K562 treated with DMSO at 1 percent for 12 hours (cell line): Measurements from ENCODE around the gene APC. TPM values are rescaled to one million over a fixed set of nuclear protein-coding genes. Genes with fewer than 3 reads are reported as not detected.

Experiments
- total RNA-seq: library from RNA; unstranded; fragments of 300-600 nt; gene quantifications from 2 replicates; pipeline ENCODE4 v1.2.3, GENCODE V29; 2022; ENCODE audit not compliant: insufficient read depth

APC gene
- total RNA-seq: 1.6 and 26.2 TPM in 2 replicates

DNA sequence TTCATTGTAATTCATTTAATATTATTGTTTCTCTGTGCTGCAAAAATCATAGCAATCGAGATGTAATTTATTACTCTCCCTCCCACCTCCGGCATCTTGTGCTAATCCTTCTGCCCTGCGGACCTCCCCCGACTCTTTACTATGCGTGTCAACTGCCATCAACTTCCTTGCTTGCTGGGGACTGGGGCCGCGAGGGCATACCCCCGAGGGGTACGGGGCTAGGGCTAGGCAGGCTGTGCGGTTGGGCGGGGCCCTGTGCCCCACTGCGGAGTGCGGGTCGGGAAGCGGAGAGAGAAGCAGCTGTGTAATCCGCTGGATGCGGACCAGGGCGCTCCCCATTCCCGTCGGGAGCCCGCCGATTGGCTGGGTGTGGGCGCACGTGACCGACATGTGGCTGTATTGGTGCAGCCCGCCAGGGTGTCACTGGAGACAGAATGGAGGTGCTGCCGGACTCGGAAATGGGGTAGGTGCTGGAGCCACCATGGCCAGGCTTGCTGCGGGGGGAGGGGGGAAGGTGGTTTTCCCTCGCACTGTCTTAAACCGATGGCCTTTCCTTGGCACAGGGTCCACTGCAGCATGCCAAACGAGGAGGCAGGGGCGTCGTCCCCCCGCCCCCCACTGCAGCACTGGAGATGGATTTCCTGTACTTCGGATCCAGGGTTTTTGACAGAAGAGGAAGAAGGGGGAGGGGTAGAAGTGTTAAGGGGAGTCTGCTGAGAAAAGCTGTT, at the start of gene APC:
Gene APC (plus strand): TSS at position 423 of the 728 bp plus-strand sequence. CDS start 17,006 bp downstream, outside the sequence.

GRCh38 chr5:112860929-112861637, 123.4 kb downstream of the APC start, which contains the start of gene SRP19:
SRP19 (plus strand) TSS chr5:112861287; CDS start chr5:112861377, 90 bp downstream.

Other genes starting within 250 kb of the APC start
- gene SRP19, start 123.4 kb downstream of the APC start, total RNA-seq: 89.7 and 100 TPM in 2 replicates
- gene REEP5, start 184.3 kb downstream of the APC start, total RNA-seq: 24.9 and 37.9 TPM in 2 replicates
- 12.3 and 33.3 TPM in 2 replicates for gene DCP2, start 238.9 kb downstream of the APC start, total RNA-seq